Measurements from ENCODE around the gene JUN.

The JUN gene

DNA sequence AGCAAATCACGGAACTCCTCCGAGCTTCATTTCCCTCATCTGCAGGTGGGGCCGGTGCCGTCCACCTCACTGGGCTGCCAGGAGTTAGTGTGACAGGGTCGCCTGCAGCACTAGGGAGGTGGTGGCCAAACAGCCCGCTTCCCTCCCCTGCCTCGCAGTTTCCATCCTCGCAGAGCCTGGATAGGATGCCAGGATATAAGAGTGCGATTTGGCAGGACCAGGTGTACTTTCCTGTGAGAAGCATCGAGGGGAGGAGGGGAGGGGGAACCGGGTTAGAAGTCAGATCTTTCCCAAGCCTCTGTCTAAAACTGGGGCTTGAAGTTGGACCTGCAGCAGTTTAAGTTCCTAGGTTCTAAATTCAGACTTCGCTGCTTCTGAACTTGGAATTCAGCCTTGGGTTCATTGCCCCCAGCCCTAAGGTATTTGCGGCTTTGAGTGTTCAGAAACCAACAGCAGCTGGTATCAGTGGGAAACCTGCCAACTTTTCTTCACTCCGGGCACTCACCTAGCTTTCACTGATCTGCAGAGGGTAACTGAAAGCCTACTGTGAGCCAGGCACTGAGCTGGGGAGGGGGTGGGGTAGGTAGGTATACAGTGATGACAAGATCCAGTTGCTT, 1.7 kb upstream of the JUN start:
- peak in 1 of 2 experiments; percentile 33 for DNase-seq
- TF ChIP-seq POLR2A (IDR thresholded peaks at IDR 0.05; ENCODE audit: low read length) (no peak), GATA1 (IDR thresholded peaks at IDR 0.05; ENCODE audit: low read depth, low read length) (no peak)

DNA sequence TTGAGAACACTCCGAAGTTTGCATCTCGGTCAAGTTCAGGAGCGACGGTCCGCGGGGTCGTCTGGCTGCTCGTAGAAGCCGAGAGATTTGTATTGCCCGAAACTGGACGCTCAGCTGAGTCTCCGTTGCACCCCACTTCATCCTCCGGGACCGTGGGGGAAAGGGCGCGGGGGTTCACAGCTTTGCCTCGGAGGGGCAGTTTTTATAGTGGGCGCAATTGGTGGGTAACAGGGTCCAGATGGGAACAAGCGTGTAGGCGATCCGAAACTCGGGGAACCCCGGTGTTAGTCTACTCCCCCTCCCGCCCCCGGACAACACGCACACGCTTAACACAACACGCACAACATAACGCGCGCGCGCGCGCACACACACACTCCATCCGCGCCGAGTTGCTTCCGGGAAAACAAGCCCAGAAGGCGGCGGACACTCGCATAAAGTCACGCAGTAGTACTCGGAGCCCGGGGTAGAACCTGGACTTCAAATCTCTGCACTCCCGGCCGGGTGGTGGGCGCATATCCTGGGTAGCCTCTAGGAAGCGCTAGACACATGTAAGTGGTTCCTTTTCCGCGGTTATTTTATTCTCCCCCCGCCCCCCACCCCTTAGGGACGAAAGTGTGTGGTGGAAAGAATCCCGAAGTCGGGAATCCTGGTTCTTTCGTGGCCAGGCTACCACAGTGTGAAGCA, 1.1 kb upstream of the JUN start:
- DNase-seq: peak; percentile 55 to 77
- TF ChIP-seq GATA1 (IDR thresholded peaks at IDR 0.05; ENCODE audit: low read depth, low read length) (no peak), POLR2A (IDR thresholded peaks at IDR 0.05; ENCODE audit: low read length) (no peak)

DNA sequence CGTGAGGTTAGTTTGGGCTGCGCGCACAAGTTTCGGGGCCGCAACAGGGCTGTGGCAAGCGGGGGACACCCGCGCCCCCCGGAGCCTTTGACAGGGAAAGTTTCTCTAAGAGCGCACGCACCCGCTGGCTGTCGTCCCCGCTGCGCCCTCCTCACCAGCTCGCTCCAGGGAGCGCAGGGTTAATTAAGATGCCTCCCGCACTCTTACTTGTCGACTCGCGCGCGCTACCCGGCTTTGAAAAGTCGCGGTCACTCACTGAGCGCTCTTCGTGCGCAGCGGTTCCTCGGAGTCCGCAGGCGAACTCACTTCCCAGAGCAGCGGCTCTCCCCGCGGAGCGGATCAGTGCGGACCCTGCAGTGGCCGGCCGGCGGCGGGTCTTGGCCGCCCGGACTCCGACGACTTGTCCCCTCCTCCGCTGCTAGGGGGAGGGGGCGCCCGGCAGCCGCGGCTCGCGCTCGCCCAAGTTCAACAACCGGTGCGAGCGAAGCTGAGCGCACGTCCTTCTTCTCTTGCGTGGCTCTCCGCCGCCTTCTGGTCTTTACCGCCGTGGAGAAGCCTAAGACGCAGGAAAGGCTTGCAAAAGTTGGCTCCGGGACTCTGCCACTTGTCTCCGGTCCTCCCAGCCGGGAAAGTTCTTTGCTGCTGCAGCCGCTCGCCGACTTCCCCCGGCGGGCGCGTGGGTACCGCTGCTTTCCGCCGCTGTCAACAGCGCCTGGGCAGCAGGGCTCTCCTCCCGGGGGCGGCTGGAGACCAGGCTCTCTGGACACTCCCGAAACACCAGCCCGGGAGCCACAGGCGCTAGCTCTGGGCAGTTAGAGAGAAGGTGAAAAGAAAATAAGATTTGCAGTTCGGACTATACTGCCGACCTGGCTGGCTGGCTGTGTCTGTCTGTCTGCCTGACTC, 506 bp downstream of the JUN start:
- DNase-seq: peak; percentile 75 to 87
- TF ChIP-seq POLR2A (IDR thresholded peaks at IDR 0.05; ENCODE audit: low read length) (no peak), GATA1 (IDR thresholded peaks at IDR 0.05; ENCODE audit: low read depth, low read length) (no peak)

DNA sequence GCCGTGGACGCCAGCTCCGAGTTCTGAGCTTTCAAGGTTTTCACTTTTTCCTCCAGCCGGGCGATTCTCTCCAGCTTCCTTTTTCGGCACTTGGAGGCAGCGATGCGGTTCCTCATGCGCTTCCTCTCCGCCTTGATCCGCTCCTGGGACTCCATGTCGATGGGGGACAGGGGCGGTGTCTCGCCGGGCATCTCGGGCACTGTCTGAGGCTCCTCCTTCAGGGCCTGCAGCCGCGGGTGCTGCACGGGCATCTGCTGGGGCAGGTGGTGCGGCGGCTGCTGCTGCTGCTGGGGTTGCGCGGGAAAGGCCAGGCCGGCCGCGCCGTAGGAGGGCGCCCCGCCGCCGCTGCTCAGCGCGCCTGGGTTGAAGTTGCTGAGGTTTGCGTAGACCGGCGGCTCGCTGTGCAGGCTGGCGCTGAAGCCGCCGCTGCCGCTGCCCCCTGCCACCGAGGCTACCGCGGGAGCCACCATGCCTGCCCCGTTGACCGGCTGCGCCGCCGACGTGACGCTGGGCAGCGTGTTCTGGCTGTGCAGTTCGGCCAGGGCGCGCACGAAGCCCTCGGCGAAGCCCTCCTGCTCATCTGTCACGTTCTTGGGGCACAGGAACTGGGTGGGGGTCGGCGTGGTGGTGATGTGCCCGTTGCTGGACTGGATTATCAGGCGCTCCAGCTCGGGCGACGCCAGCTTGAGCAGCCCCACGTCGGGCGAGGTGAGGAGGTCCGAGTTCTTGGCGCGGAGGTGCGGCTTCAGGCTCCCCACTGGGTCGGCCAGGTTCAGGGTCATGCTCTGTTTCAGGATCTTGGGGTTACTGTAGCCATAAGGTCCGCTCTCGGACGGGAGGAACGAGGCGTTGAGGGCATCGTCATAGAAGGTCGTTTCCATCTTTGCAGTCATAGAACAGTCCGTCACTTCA, 1.4 kb downstream of the JUN start:
- peak; percentile 68 to 78 for DNase-seq
- TF ChIP-seq POLR2A (IDR thresholded peaks at IDR 0.05; ENCODE audit: low read length) (no peak), GATA1 (IDR thresholded peaks at IDR 0.05; ENCODE audit: low read depth, low read length) (no peak)

DNA sequence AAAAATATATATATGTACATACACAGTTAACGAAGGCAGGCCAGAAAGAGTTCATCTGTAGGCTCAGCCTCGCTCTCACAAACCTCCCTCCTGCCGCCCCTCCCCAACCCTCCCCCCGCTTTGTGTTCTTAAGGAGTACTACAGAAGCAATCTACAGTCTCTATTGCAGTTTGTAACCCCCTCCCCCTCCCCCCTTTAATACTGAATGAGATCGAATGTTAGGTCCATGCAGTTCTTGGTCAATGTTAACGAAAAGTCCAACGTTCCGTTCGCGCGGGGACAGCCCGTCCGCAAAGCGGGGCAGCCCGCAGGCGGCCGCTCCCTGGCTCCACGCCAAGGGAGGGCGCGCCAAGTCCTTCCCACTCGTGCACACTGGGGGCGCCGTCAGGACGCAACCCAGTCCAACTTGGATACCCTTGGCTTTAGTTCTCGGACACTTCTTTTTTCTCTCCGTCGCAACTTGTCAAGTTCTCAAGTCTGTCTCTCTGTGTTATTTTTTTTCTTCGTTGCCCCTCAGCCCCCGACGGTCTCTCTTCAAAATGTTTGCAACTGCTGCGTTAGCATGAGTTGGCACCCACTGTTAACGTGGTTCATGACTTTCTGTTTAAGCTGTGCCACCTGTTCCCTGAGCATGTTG, 2.2 kb downstream of the JUN start:
- peak; percentile 79 to 90 for DNase-seq
- TF ChIP-seq GATA1 (IDR thresholded peaks at IDR 0.05; ENCODE audit: low read depth, low read length) (no peak), POLR2A (IDR thresholded peaks at IDR 0.05; ENCODE audit: low read length) (no peak)

DNA sequence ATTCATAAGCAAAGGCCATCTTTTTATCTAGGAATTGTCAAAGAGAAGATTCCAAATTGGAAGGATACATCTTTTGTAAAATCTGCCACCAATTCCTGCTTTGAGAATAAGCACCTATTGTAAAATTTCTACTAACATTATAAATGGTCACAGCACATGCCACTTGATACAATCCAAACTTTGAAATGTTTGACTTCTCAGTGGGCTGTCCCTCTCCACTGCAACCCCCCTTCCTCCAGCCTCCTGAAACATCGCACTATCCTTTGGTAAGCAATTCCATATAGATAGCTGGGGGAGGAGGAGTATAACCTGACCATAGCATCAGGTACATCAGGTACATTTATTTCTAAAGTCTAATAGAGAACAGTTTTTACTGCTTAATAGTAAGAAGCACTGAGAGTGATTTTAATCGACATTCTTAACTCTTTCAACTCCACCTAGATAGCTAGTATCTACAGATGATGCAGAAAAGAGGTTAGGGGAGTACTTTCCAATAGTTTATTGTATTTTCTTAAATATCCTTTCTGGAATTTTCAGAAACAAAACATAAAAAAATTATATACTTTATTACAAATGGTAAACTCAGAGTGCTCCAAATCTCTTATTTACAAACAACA, 2.9 kb downstream of the JUN start:
- TF ChIP-seq GATA1 (IDR thresholded peaks at IDR 0.05; ENCODE audit: low read depth, low read length) (no peak), POLR2A (IDR thresholded peaks at IDR 0.05; ENCODE audit: low read length) (no peak)
- DNase-seq: peak in 1 of 2 experiments; percentile 38

DNA sequence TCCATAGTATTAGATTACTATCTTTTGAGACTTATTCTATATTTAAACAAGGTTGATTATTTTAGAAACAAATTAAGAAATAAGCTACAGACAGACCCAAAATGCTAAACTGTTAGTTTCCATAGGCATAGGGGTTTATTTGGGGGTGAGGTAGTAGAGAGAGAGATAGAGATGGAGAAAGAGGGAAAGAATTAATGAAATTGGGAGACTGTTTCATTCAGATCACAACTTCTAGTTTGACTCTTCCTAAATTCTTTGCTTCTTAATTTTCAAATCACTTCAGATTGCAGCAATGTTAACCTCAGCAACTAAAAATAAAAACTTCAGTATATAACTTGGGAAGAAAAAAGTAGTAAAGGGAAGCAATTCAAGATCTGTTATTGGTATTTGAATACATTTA, 3.4 kb downstream of the JUN start:
- no peak for DNase-seq
- TF ChIP-seq POLR2A (IDR thresholded peaks at IDR 0.05; ENCODE audit: low read length): no peak
- no peak for TF ChIP-seq GATA1 (IDR thresholded peaks at IDR 0.05; ENCODE audit: low read depth, low read length)

DNA sequence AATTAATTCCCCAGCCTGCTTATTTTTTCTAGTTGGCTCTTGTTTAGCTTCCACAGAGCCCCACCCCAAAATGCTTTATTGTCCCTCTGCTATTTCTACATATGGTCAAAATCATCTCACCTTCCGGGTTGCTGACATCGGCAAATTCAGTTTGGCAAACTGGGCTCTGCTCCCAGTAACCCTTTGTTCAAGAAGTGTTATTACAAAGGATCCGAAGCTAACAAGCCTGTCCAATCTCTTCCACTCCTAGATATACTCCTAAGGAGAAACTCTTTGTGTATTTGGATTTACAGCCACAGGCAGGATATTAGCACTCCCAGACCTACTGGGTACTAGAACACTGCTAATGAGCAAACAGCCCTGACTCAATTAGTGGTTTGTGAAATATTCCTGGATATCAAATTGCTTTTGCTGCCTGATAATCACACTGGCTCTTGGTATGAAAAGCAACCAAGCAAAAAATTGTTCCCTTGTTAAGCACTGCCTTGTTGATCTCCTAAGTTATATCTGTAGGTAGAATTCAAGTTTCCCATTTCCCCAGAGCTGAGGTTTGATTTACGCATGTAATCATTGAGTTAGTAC, 4.0 kb downstream of the JUN start:
- no peak for TF ChIP-seq GATA1 (IDR thresholded peaks at IDR 0.05; ENCODE audit: low read depth, low read length)
- no peak for TF ChIP-seq POLR2A (IDR thresholded peaks at IDR 0.05; ENCODE audit: low read length)
- DNase-seq: peak in 1 of 2 experiments; percentile 19

DNA sequence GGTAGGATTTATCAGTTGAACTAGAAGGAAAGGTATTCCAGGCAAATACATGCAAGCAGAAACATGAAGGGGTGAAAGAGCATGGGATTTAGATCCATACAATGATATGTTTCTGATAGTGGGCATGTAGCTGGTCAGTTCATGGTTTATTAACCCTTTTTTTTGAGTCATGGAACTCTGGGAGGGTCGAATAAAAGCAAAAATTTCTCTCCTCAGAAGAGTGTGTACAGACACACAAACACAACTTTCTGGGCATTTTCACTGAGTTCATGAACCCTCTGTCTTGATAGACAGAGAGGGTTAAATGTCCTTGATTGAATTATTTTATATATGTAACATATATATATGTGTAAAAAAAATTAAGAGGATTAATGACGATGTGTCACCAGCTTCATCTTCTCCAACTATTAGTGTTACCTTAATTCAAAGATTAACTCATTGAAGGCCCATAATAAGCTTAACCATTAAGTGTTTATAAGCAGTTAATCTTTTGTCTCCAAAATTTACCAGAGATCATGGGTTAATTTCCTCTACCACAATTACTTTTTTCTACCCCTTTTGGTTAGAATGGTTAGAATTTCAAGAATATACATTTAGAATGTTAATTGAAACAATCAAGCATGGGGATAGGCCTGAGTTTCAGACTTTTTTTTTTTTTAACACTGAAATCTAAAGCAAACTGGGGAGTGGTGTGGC, 4.6 kb downstream of the JUN start:
- DNase-seq: no peak
- TF ChIP-seq POLR2A (IDR thresholded peaks at IDR 0.05; ENCODE audit: low read length) (no peak), GATA1 (IDR thresholded peaks at IDR 0.05; ENCODE audit: low read depth, low read length) (no peak)

DNA sequence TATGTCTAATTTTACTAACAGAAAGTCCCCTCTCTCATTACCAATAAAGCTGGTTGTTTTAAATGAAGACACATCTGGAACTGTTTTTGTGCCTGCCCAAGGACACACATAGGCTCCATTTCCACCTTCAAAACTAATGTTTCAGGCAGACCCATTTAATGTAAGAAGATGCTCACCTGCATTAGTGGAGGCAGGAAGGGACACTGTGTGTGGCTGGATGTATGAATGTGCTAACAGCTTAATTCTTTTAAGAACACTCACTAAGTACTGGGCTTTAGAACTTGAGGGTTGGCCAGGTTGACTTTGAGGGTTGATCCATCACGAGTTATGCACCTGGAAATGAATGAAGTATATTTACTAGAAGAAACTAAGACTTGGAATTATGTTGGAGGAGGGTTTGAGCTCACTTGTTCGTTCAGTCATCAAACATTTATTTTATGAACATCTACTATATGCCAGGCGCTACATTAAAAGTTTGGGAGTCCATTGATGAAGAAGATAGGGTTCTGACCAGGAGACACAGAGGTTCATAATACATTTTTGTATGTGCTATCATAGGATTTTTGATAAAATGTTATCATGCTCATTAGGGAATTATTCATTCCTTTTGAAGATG, 5.4 kb downstream of the JUN start:
- no peak for DNase-seq
- TF ChIP-seq POLR2A (IDR thresholded peaks at IDR 0.05; ENCODE audit: low read length) (no peak), GATA1 (IDR thresholded peaks at IDR 0.05; ENCODE audit: low read depth, low read length) (no peak)

DNA sequence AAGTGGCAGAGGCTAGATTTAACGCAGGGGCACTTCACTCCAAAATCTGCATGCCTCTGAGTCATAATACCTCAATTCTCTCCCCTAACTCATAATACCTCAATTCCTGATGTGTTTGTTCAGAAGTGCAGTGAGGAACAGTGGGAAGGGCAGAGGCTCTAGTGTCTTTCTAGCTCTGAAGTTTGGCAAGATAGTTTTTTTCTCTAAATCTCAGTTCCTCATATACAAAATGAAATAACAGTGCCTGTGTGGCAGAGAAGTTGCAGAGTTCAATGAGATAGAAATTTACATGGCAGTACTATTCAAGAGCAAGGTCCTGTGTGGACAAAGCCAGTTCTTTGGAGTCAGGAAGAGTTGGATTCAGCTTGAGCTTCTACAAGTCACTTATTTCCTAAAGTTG, 9.8 kb downstream of the JUN start:
- TF ChIP-seq POLR2A (IDR thresholded peaks at IDR 0.05; ENCODE audit: low read length) (no peak), GATA1 (IDR thresholded peaks at IDR 0.05; ENCODE audit: low read depth, low read length) (no peak)
- no peak for DNase-seq
